Psoas muscle (tissue), 8 donors: ENCODE results near the gene PKD1. TPM values are rescaled to one million over a fixed set of nuclear protein-coding genes. Genes with fewer than 3 reads are reported as not detected.

ENCODE experiments used
- ATAC-seq, 4 donors: fragments of 200-7000 bp; cut with Tn5 transposase; one replicate each; pipeline ENCODE4 v1.9.1; 2020; ENCODE audit warnings: moderate library complexity in 3 of 4, mild to moderate bottlenecking in 2 of 4
- DNase-seq, 2 donors: peaks; one replicate each; pipeline ENCODE4 v3.0.0-alpha.2; 2020
- H3K27ac ChIP-seq: fragments of 200-600 bp; one replicate; pipeline ENCODE4 v1.8.0; 2022
- H3K27me3 ChIP-seq, 3 donors: fragments of 200-600 bp in 1 of 3; one replicate each; pipeline versions ENCODE4 v1.6.1 to v1.8.0; 2013 to 2022; ENCODE audit warnings: low read length in 2 of 3, mild to moderate bottlenecking in 2 of 3, moderate library complexity in 1 of 3; ENCODE audit not compliant: insufficient read depth in 3 of 3
- H3K36me3 ChIP-seq, 2 donors: fragments of 200-600 bp in 1 of 2; one replicate each; pipeline versions ENCODE4 v1.6.1 to v1.8.0; 2013 to 2022; ENCODE audit warnings: low read depth in 1 of 2, mild to moderate bottlenecking in 1 of 2, moderate library complexity in 1 of 2; ENCODE audit not compliant: insufficient read depth in 1 of 2
- H3K4me1 ChIP-seq: fragments of 200-600 bp; one replicate; pipeline ENCODE4 v1.8.0; 2022
- H3K4me3 ChIP-seq: fragments of 200-600 bp; one replicate; pipeline ENCODE4 v1.8.0; 2022; ENCODE audit warnings: mild to moderate bottlenecking
- H3K9me3 ChIP-seq: fragments of 200-600 bp; one replicate; pipeline ENCODE4 v1.8.0; 2022
- CTCF ChIP-seq: fragments of 200-600 bp; IDR thresholded peaks from one replicate; pipeline ENCODE4 v1.8.0; 2022; ENCODE audit warnings: antibody characterized with exemption
- WGBS, 3 donors: extraction: QIAGEN DNeasy Blood & Tissue Kit; methylation state at CpG; one replicate each; pipeline versions ENCODE4 v1.1.6 to v1.1.7; 2013; 5-methylcytosine and 5-hydroxymethylcytosine counted together
- intact Hi-C, 2 donors: fragments of 100-400 bp; cut with DNase I; formaldehyde crosslinking; loops; one replicate each; pipeline versions ENCODE4 v1.11.0 to v1.14.2; 2022
- polyA plus RNA-seq, 3 donors: library from polyadenylated mRNA; stranded (reverse); fragments of 200-250 nt; gene quantifications; one replicate each; pipeline ENCODE4 v1.2.3, GENCODE V29; 2013
- total RNA-seq, 4 donors: library from RNA; stranded (reverse); fragmentation: NEBNext Ultra II Directional in 2 of 4; extraction: Animal tissue kit (Norgen Biotek cat#: 25700) in 2 of 4; gene quantifications; one replicate each; pipeline versions ENCODE4 v1.2.1 to v1.2.4, GENCODE V29; 2021 to 2023
- donor health status: healthy with polysubstance abuse.
- donor health status: DM: no; HTN: no; CAD: no; lungs with moderate emphysema.
- donor health status: Bipolar disorder and iron deficiency.
- donor health status: healthy.
- donor health status: DM: yes; HTN: yes; CAD: no.
- donor health status: DM: no; HTN: no; CAD: no.
- donor health status: DM: no; HTN: no; CAD: no.
- donor health status: DM: yes; HTN: yes; CAD: no.

Gene PKD1
- total and polyA plus RNA-seq, 7 donors = 33.9 to 123 (median 74.1) TPM

GRCh38 chr16:2078096-2078495, 57.6 kb downstream of the PKD1 start:
- H3K4me1 ChIP-seq = no peaks in the 10 kb centered on the region
- peaks cover 0 to 99% of the 10 kb centered on the region in 2 donors for H3K36me3 ChIP-seq
- DNase-seq = no peak
- no peak for TF ChIP-seq CTCF
- intact Hi-C loops = no loop called here
- ATAC-seq = no peak
- H3K27me3 ChIP-seq = no peaks in the 10 kb centered on the region
- H3K27ac ChIP-seq = no peak overlapping the region
- H3K4me3 ChIP-seq = no peak overlapping the region
- WGBS, 3 donors = 95% methylated on average over 7 of the region's 7 CpGs
- H3K9me3 ChIP-seq = no peaks in the 10 kb centered on the region

- no peaks in the 10 kb centered on the region for H3K9me3 ChIP-seq
- intact Hi-C loops = no loop called here
- peaks cover 0 to 99% of the 10 kb centered on the region in 2 donors for H3K36me3 ChIP-seq
- 92 to 93% (median 93%) methylated on average over 21 of the region's 21 CpGs for WGBS, 3 donors
- no peaks in the 10 kb centered on the region for H3K4me1 ChIP-seq
- H3K4me3 ChIP-seq = no peak overlapping the region
- DNase-seq = no peak
- no peak overlapping the region for H3K27ac ChIP-seq
- TF ChIP-seq CTCF = no peak
- no peak for ATAC-seq
- no peaks in the 10 kb centered on the region for H3K27me3 ChIP-seq
Measured at GRCh38 chr16:2077696-2078095, 58.0 kb downstream of the PKD1 start.

GRCh38 chr16:2077016-2077415, 58.7 kb downstream of the PKD1 start:
- 89 to 91% (median 90%) methylated on average over 17 of the region's 17 CpGs for WGBS, 3 donors
- Histone ChIP-seq H3K27ac (no peak overlapping the region), H3K27me3 (no peaks in the 10 kb centered on the region), H3K4me1 (no peaks in the 10 kb centered on the region), H3K36me3 (peaks cover 0 to 99% of the 10 kb centered on the region in 2 donors), H3K4me3 (no peak overlapping the region), H3K9me3 (no peaks in the 10 kb centered on the region)
- no peak for ATAC-seq
- intact Hi-C loops = no loop called here
- no peak for DNase-seq
- TF ChIP-seq CTCF = no peak

GRCh38 chr16:2076072-2076865, 59.4 kb downstream of the PKD1 start:
- no peaks in the 10 kb centered on the region for H3K27me3 ChIP-seq
- H3K27ac ChIP-seq = no peak overlapping the region
- no peaks in the 10 kb centered on the region for H3K9me3 ChIP-seq
- ATAC-seq (no peak), DNase-seq (no peak)
- H3K36me3 ChIP-seq = peaks cover 0 to 99% of the 10 kb centered on the region in 2 donors
- WGBS, 3 donors = 92 to 93% (median 93%) methylated on average over 28 of the region's 28 CpGs
- intact Hi-C loops = no loop called here
- H3K4me3 ChIP-seq = no peak overlapping the region
- H3K4me1 ChIP-seq = no peaks in the 10 kb centered on the region
- no peak for TF ChIP-seq CTCF

DNA sequence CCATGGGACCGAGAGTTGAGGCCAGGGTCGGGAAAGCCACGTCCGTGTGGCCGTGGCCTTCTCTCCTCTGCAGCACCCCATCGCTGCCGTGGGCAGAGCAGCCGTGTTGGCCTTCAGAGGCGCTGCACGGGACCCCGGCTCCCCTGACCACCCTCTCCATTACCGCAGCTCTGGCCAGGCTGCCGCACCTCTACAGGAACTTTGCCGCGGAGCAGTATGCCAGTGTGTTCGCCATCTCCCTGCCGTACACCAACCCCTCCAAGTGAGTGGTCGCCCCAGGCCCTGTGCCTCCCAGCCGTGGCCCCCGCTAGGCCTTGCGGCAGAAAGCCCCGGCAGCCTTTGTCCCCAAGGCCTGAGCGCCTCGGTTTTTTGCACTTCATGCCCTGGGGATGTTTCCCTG, 60.1 kb downstream of the PKD1 start:
- no peaks in the 10 kb centered on the region for H3K9me3 ChIP-seq
- no peaks in the 10 kb centered on the region for H3K4me1 ChIP-seq
- no peak overlapping the region for H3K27ac ChIP-seq
- no peak for TF ChIP-seq CTCF
- no peak overlapping the region for H3K4me3 ChIP-seq
- intact Hi-C loops = no loop called here
- no peaks in the 10 kb centered on the region for H3K27me3 ChIP-seq
- DNase-seq = no peak
- peaks cover 0 to 93% of the 10 kb centered on the region in 2 donors for H3K36me3 ChIP-seq
- ATAC-seq = no peak
- WGBS, 3 donors = 92 to 95% (median 94%) methylated on average over 23 to 24 of the region's 24 CpGs
